T-helper 1 cell treated with Interleukin-12 subunit alpha and Interleukin-12 subunit beta and Interleukin-4 antibody, amounts not matched to agents 30 μg/mL and 1 μg/mL, for 36 hours (primary cell): ENCODE measurements around the gene ANO2.

Experiments
- H3K27ac Mint-ChIP-seq: one replicate; pipeline ENCODE4 v1.8.0; 2021; ENCODE audit warnings: mild to moderate bottlenecking, mixed read lengths
- H3K27me3 Mint-ChIP-seq: one replicate; pipeline ENCODE4 v1.8.0; 2021; ENCODE audit warnings: low read depth, mixed read lengths
- H3K36me3 Mint-ChIP-seq: one replicate; pipeline ENCODE4 v1.8.0; 2021; ENCODE audit warnings: low read depth, mixed read lengths
- H3K4me1 Mint-ChIP-seq: one replicate; pipeline ENCODE4 v1.8.0; 2021; ENCODE audit warnings: low read depth, mixed read lengths
- H3K4me3 Mint-ChIP-seq: one replicate; pipeline ENCODE4 v1.8.0; 2021; ENCODE audit warnings: mild to moderate bottlenecking, moderate library complexity, mixed read lengths
- H3K9me3 Mint-ChIP-seq: one replicate; pipeline ENCODE4 v1.8.0; 2021; ENCODE audit warnings: mixed read lengths

Gene ANO2

DNA sequence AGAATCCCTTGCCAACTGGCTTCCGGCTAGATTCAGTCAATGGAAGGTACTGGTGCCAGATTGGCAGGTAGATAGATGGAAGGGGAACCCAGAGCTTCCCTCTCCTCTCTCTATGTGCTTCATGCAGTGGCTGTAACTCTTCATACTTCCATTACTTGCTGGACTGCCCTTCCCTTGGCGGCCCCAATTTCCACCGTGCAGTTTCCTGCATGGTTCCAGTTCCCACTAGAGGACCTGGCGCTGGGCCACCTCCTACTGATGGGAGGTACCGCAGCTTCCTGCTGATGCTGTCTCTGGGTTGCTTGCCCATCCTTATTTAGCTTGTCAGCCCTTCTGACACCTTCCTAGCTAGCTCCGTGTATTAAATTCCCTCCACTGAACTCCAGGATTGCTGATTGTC lies 226.4 kb downstream of the ANO2 start:
- peaks cover 12% of the 10 kb centered on the region for H3K27me3 Mint-ChIP-seq
- no peak overlapping the region for H3K4me3 Mint-ChIP-seq
- no peaks in the 10 kb centered on the region for H3K4me1 Mint-ChIP-seq
- H3K9me3 Mint-ChIP-seq = no peaks in the 10 kb centered on the region
- H3K36me3 Mint-ChIP-seq = no peaks in the 10 kb centered on the region
- no peak overlapping the region for H3K27ac Mint-ChIP-seq

GRCh38 chr12:5718073-5718472 lies 227.0 kb downstream of the ANO2 start:
- H3K4me1 Mint-ChIP-seq = no peaks in the 10 kb centered on the region

DNA sequence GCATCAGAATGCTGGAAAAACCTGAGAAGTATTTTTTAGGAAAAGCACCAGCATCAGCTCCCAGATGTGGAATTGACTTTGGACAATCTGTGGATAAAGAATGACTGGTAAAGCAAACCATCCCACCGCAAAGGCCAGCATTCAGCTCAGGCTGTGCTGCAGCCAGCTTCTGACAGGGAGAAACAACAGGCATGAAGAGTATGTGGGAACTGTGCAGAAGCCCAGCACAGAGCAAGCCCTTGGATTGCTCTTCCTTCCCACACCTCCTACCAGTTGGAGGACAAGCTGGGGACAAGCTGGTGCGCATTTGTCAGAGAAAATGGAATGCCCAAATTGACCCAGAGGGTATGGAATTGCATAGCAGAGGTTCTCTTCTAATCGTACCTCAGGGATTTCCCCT lies 228.1 kb downstream of the ANO2 start:
- no peak overlapping the region for H3K27ac Mint-ChIP-seq

More at GRCh38 chr12:5718073-5718472, 227.0 kb downstream of the ANO2 start:
- H3K27me3 Mint-ChIP-seq = peaks cover 12% of the 10 kb centered on the region
- H3K36me3 Mint-ChIP-seq = no peaks in the 10 kb centered on the region
- no peak overlapping the region for H3K4me3 Mint-ChIP-seq
- H3K27ac Mint-ChIP-seq = no peak overlapping the region
- H3K9me3 Mint-ChIP-seq = no peaks in the 10 kb centered on the region

GRCh38 chr12:5716201-5716600 lies 228.9 kb downstream of the ANO2 start:
- Mint-ChIP-seq H3K4me1 (no peaks in the 10 kb centered on the region), H3K9me3 (no peaks in the 10 kb centered on the region), H3K27me3 (peaks cover 9% of the 10 kb centered on the region), H3K36me3 (no peaks in the 10 kb centered on the region), H3K4me3 (no peak overlapping the region), H3K27ac (no peak overlapping the region)

More for the DNA sequence above, 228.1 kb downstream of the ANO2 start:
- H3K4me1 Mint-ChIP-seq = no peaks in the 10 kb centered on the region
- H3K36me3 Mint-ChIP-seq = no peaks in the 10 kb centered on the region
- no peaks in the 10 kb centered on the region for H3K9me3 Mint-ChIP-seq
- peaks cover 9% of the 10 kb centered on the region for H3K27me3 Mint-ChIP-seq
- H3K4me3 Mint-ChIP-seq = no peak overlapping the region

DNA sequence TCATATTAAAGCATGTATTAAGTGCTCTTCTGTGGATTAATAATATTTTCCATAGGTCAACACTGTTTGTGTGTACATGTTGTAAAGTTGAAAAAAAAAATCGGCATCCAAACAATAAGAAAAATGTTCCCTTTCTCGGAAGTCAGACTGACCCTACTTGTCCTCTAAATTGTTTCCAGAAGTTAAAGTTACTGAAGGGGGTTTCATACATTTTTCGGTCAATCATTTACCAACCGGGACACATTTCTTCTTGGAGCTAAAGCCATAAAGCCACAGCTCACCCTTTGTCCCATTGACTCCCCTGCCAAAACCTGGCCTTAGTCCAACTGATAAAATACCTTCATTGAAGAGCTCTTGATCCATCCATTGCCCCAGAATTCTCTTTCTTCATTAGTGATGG lies 230.0 kb downstream of the ANO2 start:
- Mint-ChIP-seq H3K4me1 (no peaks in the 10 kb centered on the region), H3K27me3 (peaks cover 3% of the 10 kb centered on the region), H3K27ac (no peak overlapping the region), H3K36me3 (no peaks in the 10 kb centered on the region), H3K9me3 (no peaks in the 10 kb centered on the region), H3K4me3 (no peak overlapping the region)

DNA sequence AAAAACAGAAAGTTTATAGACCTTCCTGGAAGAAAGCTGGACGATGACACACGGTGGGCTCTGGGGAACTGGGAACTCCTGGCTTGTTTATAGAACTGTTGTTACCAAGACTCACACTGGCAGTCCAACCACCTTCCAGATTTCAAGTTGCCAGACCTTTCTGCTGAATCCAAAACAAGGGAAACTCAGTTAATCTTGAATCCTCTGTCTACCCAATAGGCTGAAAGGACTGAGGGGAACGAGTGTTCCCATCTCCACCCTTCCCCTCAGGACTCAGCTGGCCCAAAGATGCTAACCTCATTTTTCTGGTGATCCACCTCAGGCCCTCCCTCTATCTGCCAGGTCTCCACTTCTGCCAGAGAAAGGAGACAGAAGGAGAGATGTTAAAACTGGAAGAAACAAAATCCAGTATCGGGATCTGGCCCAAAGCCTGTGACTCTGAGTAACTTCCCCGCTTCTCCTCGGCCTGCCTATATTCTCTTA lies 231.4 kb downstream of the ANO2 start:
- H3K4me1 Mint-ChIP-seq = no peaks in the 10 kb centered on the region
- no peak overlapping the region for H3K27ac Mint-ChIP-seq
- H3K9me3 Mint-ChIP-seq = no peaks in the 10 kb centered on the region
- H3K27me3 Mint-ChIP-seq = peaks cover under 1% of the 10 kb centered on the region
- no peak overlapping the region for H3K4me3 Mint-ChIP-seq
- H3K36me3 Mint-ChIP-seq = no peaks in the 10 kb centered on the region

GRCh38 chr12:5710260-5710878 lies 234.7 kb downstream of the ANO2 start:
- Mint-ChIP-seq H3K4me3 (no peak overlapping the region), H3K27me3 (peaks cover 4% of the 10 kb centered on the region), H3K27ac (no peak overlapping the region), H3K36me3 (no peaks in the 10 kb centered on the region), H3K4me1 (no peaks in the 10 kb centered on the region), H3K9me3 (no peaks in the 10 kb centered on the region)

DNA sequence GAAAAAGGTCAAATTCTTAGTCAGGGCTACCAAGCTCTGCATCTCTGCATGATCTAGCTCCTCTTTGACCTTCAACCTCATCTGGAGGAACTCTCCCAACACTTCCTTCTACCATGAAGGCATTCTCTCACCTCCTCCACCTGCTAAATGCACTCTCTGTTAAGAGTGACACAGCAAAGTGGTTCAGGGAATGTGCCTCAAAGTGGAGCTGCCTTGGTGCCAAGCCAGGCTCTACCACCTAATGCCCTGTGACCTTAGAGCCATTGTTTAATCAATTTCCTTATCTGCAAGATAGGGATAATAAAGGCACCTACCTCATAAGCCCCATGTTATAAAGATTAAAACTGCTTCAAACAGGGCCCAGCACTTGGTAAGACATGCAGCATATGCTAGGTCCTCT lies 236.7 kb downstream of the ANO2 start:
- Mint-ChIP-seq H3K27me3 (peaks cover 4% of the 10 kb centered on the region), H3K9me3 (no peaks in the 10 kb centered on the region), H3K4me3 (no peak overlapping the region), H3K36me3 (no peaks in the 10 kb centered on the region), H3K27ac (no peak overlapping the region), H3K4me1 (no peaks in the 10 kb centered on the region)

DNA sequence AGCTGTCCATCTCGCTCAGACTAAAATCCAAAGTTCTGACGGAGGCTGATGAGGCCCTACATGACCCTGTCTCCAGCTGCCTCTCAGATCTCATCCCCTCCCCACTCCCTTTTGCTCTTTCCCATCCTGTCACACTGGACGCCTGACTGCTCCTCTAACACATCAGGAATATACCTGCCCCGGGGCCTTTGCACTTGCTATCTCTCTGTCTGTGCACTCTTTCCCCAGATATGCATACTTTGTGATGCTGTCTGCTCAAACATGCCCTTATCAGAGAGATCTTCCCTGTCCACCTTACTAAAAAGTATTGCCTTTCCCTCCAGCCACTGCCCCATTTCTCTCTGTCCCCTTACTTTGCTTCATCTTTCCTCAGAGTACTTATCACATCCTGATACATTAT lies 238.8 kb downstream of the ANO2 start:
- Mint-ChIP-seq H3K4me3 (no peak overlapping the region), H3K36me3 (no peaks in the 10 kb centered on the region), H3K27me3 (peaks cover 11% of the 10 kb centered on the region), H3K9me3 (no peaks in the 10 kb centered on the region), H3K27ac (no peak overlapping the region), H3K4me1 (no peaks in the 10 kb centered on the region)

GRCh38 chr12:5705791-5706190 lies 239.3 kb downstream of the ANO2 start:
- Mint-ChIP-seq H3K4me3 (no peak overlapping the region), H3K9me3 (no peaks in the 10 kb centered on the region), H3K27ac (no peak overlapping the region), H3K36me3 (no peaks in the 10 kb centered on the region), H3K4me1 (no peaks in the 10 kb centered on the region), H3K27me3 (peaks cover 11% of the 10 kb centered on the region)

DNA sequence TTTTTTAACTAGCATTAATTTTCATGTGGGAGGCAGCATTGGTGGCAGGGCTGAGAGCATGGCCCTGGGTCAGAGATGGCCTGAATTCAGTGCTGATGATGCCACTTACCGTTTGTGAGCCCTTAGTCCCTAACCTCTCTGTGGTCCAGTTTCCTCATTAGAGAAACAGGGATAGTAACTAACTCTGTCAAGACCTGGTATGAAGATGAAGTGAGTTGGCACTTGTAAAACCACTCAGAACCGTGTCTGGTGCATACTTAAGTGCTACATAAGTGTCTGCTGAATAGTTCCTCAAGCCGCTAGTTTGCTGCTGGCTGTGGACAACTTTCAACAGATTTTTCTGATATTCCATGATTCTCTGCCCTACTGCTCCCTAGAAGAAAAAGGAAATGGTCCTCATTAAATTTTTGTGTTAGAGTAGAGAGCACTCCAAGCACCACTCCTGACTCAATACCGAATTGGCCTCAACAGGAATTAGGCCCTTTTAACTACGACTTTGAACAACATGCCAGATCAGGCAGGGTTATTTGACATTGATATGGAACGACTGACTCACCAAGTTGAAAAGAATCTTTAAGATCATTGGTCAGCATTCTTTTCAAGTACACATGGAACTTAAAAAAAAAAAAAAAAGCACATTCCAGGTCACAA lies 250.2 kb downstream of the ANO2 start:
- H3K9me3 Mint-ChIP-seq = peaks cover 3% of the 10 kb centered on the region
- no peak overlapping the region for H3K27ac Mint-ChIP-seq
- peaks cover 3% of the 10 kb centered on the region for H3K27me3 Mint-ChIP-seq
- H3K4me1 Mint-ChIP-seq = no peaks in the 10 kb centered on the region
- H3K4me3 Mint-ChIP-seq = no peak overlapping the region
- H3K36me3 Mint-ChIP-seq = no peaks in the 10 kb centered on the region

- peaks cover 3% of the 10 kb centered on the region for H3K27me3 Mint-ChIP-seq
- no peaks in the 10 kb centered on the region for H3K4me1 Mint-ChIP-seq
- no peaks in the 10 kb centered on the region for H3K9me3 Mint-ChIP-seq
- H3K4me3 Mint-ChIP-seq = no peak overlapping the region
- H3K27ac Mint-ChIP-seq = no peak overlapping the region
- H3K36me3 Mint-ChIP-seq = no peaks in the 10 kb centered on the region
These were observed 252.2 kb downstream of the ANO2 start for GRCh38 chr12:5692850-5693249.

GRCh38 chr12:5691943-5692342 lies 253.1 kb downstream of the ANO2 start:
- Mint-ChIP-seq H3K4me1 (no peaks in the 10 kb centered on the region), H3K27me3 (peaks cover 3% of the 10 kb centered on the region), H3K36me3 (no peaks in the 10 kb centered on the region), H3K4me3 (no peak overlapping the region), H3K9me3 (no peaks in the 10 kb centered on the region), H3K27ac (no peak overlapping the region)

- Mint-ChIP-seq H3K4me1 (no peaks in the 10 kb centered on the region), H3K36me3 (no peaks in the 10 kb centered on the region), H3K4me3 (no peak overlapping the region), H3K9me3 (no peaks in the 10 kb centered on the region), H3K27me3 (peaks cover 3% of the 10 kb centered on the region), H3K27ac (no peak overlapping the region)
These were observed 254.8 kb downstream of the ANO2 start for GRCh38 chr12:5690240-5690639.

DNA sequence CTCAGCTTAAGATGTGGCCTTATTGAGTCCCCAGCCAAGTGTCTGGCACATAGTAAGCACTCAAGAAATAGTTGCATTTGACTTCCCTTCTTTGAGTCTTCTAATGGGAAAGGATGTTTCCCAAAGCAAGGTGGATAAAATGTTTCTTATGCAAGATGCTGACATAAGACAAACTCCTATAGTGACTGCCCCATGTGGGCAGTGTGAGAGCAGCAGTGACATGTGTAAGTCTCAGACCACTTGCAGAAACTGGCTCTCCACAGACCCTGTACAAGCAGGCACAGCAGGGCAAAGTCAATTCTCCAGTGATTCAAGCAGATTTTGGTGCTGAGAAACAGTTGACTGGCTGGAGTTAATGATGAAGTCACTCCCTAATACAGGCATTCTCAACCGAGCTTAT lies 255.3 kb downstream of the ANO2 start:
- no peaks in the 10 kb centered on the region for H3K4me1 Mint-ChIP-seq
- H3K9me3 Mint-ChIP-seq = no peaks in the 10 kb centered on the region
- peaks cover 3% of the 10 kb centered on the region for H3K27me3 Mint-ChIP-seq
- H3K27ac Mint-ChIP-seq = no peak overlapping the region
- H3K36me3 Mint-ChIP-seq = no peaks in the 10 kb centered on the region
- no peak overlapping the region for H3K4me3 Mint-ChIP-seq
